Spleen (tissue), 7 donors: ENCODE data around the gene LRRC7.

Experiments
- CTCF ChIP-seq, 11 experiments: fragments of 200-600 bp in 7 of 11; fragments of 450-650 bp in 4 of 11; sonication (generic) in 4 of 11; IDR thresholded peaks in 8 of 11; conservative IDR thresholded peaks in 3 of 11; 1 replicate in 7 of 11; 2 replicates in 4 of 11; pipeline versions ENCODE4 v1.4.0 to v1.8.0; 2016 to 2021; ENCODE audit warnings: antibody characterized with exemption in 11 of 11, inconsistent platforms in 4 of 11, mild to moderate bottlenecking in 1 of 11
- POLR2A ChIP-seq, 3 donors: fragments of 450-650 bp; IDR thresholded peaks; one replicate each; pipeline ENCODE4 v1.5.1; 2017; ENCODE audit warnings: antibody characterized with exemption in 3 of 3, mild to moderate bottlenecking in 1 of 3
- POLR2AphosphoS5 ChIP-seq, 3 donors: sonication (generic); formaldehyde crosslinking; IDR thresholded peaks; one replicate each; pipeline ENCODE4 v1.5.1; 2017; ENCODE audit warnings: antibody characterized with exemption in 3 of 3
- donor health status: DM: no; HTN: no; CAD: no; lungs with moderate emphysema.
- donor health status: DM: no; HTN: no; CAD: no.
- donor health status: DM: no; HTN: no; CAD: no.

GRCh38 chr1:70140343-70140742 is 572.6 kb downstream of the LRRC7 start:
- TF ChIP-seq POLR2AphosphoS5 (IDR thresholded peaks at IDR 0.05): no peak
- no peak for TF ChIP-seq CTCF (IDR thresholded peaks at IDR 0.05 in 8 of 11, conservative IDR thresholded peaks at IDR 0.05 in 3 of 11)
- no peak for TF ChIP-seq POLR2A (IDR thresholded peaks at IDR 0.05)
